Tibial nerve (tissue), 4 donors: ENCODE data around the gene C1orf174.

Source experiments
- EP300 ChIP-seq, 2 donors: sonication (generic); formaldehyde crosslinking; IDR thresholded peaks; one replicate each; pipeline ENCODE4 v1.6.1; 2017; ENCODE audit warnings: antibody characterized with exemption in 2 of 2, mild to moderate bottlenecking in 1 of 2
- POLR2A ChIP-seq, 2 donors: fragments of 450-650 bp; IDR thresholded peaks; one replicate each; pipeline ENCODE4 v1.6.1; 2017; ENCODE audit warnings: antibody characterized with exemption in 2 of 2, mild to moderate bottlenecking in 2 of 2, moderate library complexity in 2 of 2
- TF ChIP-seq, protein P1 (sequence below), 5 experiments: fragments of 200-600 bp in 3 of 5; fragments of 450-650 bp in 2 of 5; sonication (generic) in 3 of 5; IDR thresholded peaks; one replicate each; pipeline ENCODE4 v1.5.1; 2016 to 2019; ENCODE audit warnings: antibody characterized with exemption in 5 of 5, mild to moderate bottlenecking in 3 of 5, moderate library complexity in 2 of 5

DNA sequence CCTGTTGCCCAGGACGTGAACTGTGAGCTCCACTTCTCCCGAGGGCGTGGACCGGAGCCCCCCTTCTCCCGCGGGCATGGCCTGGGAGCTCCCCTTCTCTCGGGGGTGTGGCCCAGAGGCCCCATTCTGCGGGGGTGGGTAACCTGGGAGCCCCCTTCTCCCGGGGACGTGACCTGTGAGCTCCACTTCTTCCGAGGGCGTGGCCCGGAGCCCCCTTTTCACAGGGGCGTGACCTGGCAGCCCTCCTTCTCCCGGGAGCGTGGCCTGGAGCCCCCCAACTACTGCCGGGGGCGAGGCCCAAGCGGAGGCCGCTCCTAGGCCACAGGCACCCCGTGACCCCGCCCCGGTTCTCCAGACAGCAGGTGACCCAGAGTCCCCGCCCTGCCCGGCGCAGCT is 320 bp downstream of the C1orf174 start:
- TF ChIP-seq EP300 (IDR thresholded peaks at IDR 0.05) (no peak), POLR2A (IDR thresholded peaks at IDR 0.05) (no peak)
- TF ChIP-seq, protein P1, sequence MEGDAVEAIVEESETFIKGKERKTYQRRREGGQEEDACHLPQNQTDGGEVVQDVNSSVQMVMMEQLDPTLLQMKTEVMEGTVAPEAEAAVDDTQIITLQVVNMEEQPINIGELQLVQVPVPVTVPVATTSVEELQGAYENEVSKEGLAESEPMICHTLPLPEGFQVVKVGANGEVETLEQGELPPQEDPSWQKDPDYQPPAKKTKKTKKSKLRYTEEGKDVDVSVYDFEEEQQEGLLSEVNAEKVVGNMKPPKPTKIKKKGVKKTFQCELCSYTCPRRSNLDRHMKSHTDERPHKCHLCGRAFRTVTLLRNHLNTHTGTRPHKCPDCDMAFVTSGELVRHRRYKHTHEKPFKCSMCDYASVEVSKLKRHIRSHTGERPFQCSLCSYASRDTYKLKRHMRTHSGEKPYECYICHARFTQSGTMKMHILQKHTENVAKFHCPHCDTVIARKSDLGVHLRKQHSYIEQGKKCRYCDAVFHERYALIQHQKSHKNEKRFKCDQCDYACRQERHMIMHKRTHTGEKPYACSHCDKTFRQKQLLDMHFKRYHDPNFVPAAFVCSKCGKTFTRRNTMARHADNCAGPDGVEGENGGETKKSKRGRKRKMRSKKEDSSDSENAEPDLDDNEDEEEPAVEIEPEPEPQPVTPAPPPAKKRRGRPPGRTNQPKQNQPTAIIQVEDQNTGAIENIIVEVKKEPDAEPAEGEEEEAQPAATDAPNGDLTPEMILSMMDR (IDR thresholded peaks at IDR 0.05) = no peak
